ENCODE measurements around the gene RASA1. TPM values are rescaled to one million over a fixed set of nuclear protein-coding genes. Genes with fewer than 3 reads are reported as not detected.

The RASA1 gene
- total RNA-seq, 1 experiment from 2014 or later = 23.9 TPM

- DNase-seq (ENCODE audit: low read depth, low spot score) = no peak
- H3K9me2 ChIP-seq (ENCODE audit: insufficient read depth) = no peaks in the 10 kb centered on the region
- ATAC-seq = no peak
- H3K27me3 ChIP-seq (ENCODE audit: insufficient read depth, low read length) = no peaks in the 10 kb centered on the region
- H4K20me1 ChIP-seq (ENCODE audit: insufficient read depth) = no peaks in the 10 kb centered on the region
- TF ChIP-seq SP1 (IDR thresholded peaks at IDR 0.05; ENCODE audit: low read depth) (no peak), JUND (IDR thresholded peaks at IDR 0.05) (no peak), EGR1 (IDR thresholded peaks at IDR 0.05; ENCODE audit: low read depth) (no peak), TCF7L2 (IDR thresholded peaks at IDR 0.05; ENCODE audit: borderline replicate concordance, extremely low read depth, insufficient read depth, insufficient read length) (no peak), ELF1 (IDR thresholded peaks at IDR 0.05; ENCODE audit: borderline replicate concordance, low read depth) (no peak), ATF3 (IDR thresholded peaks at IDR 0.05) (no peak), CEBPB (IDR thresholded peaks at IDR 0.05; ENCODE audit: low read depth) (no peak), YY1 (IDR thresholded peaks at IDR 0.05; ENCODE audit: extremely low read depth, insufficient replicate concordance, low read depth, low read length) (no peak), CBX3 (IDR thresholded peaks at IDR 0.05; ENCODE audit: low read depth) (no peak), SRF (IDR thresholded peaks at IDR 0.05; ENCODE audit: low read depth) (no peak), EZH2 (IDR thresholded peaks at IDR 0.05) (no peak)
- TF ChIP-seq, protein P1, sequence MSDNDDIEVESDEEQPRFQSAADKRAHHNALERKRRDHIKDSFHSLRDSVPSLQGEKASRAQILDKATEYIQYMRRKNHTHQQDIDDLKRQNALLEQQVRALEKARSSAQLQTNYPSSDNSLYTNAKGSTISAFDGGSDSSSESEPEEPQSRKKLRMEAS (IDR thresholded peaks at IDR 0.05) = no peak
- TF ChIP-seq, protein P2, sequence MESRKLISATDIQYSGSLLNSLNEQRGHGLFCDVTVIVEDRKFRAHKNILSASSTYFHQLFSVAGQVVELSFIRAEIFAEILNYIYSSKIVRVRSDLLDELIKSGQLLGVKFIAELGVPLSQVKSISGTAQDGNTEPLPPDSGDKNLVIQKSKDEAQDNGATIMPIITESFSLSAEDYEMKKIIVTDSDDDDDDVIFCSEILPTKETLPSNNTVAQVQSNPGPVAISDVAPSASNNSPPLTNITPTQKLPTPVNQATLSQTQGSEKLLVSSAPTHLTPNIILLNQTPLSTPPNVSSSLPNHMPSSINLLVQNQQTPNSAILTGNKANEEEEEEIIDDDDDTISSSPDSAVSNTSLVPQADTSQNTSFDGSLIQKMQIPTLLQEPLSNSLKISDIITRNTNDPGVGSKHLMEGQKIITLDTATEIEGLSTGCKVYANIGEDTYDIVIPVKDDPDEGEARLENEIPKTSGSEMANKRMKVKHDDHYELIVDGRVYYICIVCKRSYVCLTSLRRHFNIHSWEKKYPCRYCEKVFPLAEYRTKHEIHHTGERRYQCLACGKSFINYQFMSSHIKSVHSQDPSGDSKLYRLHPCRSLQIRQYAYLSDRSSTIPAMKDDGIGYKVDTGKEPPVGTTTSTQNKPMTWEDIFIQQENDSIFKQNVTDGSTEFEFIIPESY (IDR thresholded peaks at IDR 0.05; ENCODE audit: extremely low read depth, insufficient replicate concordance, low read length) = no peak
- POLR2A ChIA-PET = no interaction called here
- no peaks in the 10 kb centered on the region for H3K79me2 ChIP-seq (ENCODE audit: insufficient read depth, low read length)
- no peak overlapping the region for H3K4me3 ChIP-seq (replicated peaks in 1 of 2; ENCODE audit: low read depth in 1 of 2, low read length in 2 of 2)
- BruUV-seq (replicated peaks) = no TSS peak
- CTCF ChIA-PET = no interaction called here
- RAD21 ChIA-PET (ENCODE audit: low non-redundant PET in 1 of 2, low total read pairs in 2 of 2, uncharacterized antibody in 2 of 2, unreplicated experiment in 2 of 2) = no interaction called here
- H3K4me1 ChIP-seq (ENCODE audit: control insufficient read depth in 1 of 2, insufficient read depth in 2 of 2, low read length in 2 of 2) = no peaks in the 10 kb centered on the region
- H3K9ac ChIP-seq (ENCODE audit: low read length) = no peak overlapping the region
- H3K9me3 ChIP-seq (ENCODE audit: control insufficient read depth in 1 of 2, insufficient read depth in 1 of 2, low read depth in 1 of 2, low read length in 2 of 2) = no peaks in the 10 kb centered on the region
- intact Hi-C loops (cut with micrococcal nuclease) = no loop called here
- no peak overlapping the region for H3K4me2 ChIP-seq (ENCODE audit: low read length)
- no peak overlapping the region for H2AFZ ChIP-seq (ENCODE audit: low read depth, low read length, poor library complexity, severe bottlenecking)
- H3K36me3 ChIP-seq (ENCODE audit: control insufficient read depth in 1 of 2, insufficient read depth in 2 of 2, low read length in 2 of 2) = no peaks in the 10 kb centered on the region
- H3K27ac ChIP-seq (ENCODE audit: low read depth, low read length) = no peak overlapping the region
Measured at GRCh38 chr5:87434461-87434860, 166.8 kb downstream of the RASA1 start.

Measured in HCT116 (cell line).